GM21528 (cell line): ENCODE data around the gene PARP1.

Experiments used
- ATAC-seq: cut with Tn5 transposase; IDR thresholded peaks from one replicate; pipeline ENCODE4 v1.9.1; 2021; ENCODE audit warnings: mild to moderate bottlenecking, moderate library complexity; ENCODE audit not compliant: unreplicated experiment, low FRiP score

The PARP1 gene

GRCh38 chr1:226408285-226409184, 642 bp upstream of the PARP1 start:
- ATAC-seq = no peak

GRCh38 chr1:226407199-226407496, 745 bp downstream of the PARP1 start:
- no peak for ATAC-seq

- no peak for ATAC-seq
Observed at GRCh38 chr1:226406401-226406881, 1.5 kb downstream of the PARP1 start.

GRCh38 chr1:226405411-226405988, 2.4 kb downstream of the PARP1 start:
- ATAC-seq = no peak

DNA sequence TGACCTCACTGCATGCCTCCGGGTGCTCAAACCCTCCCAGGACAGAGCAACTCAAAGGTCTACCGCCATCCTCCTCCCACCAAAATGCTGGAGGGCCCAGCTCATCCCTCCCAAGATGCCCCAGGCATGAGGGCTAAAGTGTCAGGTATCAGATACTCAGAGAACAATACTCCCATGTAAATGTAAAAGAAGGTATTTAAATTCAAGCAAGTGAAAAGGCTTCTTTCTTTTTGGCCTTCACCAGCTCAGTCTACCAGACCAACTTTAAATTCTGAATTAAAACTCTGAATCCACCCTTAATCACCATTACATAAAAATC, 3.0 kb downstream of the PARP1 start:
- ATAC-seq = no peak

- ATAC-seq = no peak
Observed at GRCh38 chr1:226404063-226404903, 3.6 kb downstream of the PARP1 start.

DNA sequence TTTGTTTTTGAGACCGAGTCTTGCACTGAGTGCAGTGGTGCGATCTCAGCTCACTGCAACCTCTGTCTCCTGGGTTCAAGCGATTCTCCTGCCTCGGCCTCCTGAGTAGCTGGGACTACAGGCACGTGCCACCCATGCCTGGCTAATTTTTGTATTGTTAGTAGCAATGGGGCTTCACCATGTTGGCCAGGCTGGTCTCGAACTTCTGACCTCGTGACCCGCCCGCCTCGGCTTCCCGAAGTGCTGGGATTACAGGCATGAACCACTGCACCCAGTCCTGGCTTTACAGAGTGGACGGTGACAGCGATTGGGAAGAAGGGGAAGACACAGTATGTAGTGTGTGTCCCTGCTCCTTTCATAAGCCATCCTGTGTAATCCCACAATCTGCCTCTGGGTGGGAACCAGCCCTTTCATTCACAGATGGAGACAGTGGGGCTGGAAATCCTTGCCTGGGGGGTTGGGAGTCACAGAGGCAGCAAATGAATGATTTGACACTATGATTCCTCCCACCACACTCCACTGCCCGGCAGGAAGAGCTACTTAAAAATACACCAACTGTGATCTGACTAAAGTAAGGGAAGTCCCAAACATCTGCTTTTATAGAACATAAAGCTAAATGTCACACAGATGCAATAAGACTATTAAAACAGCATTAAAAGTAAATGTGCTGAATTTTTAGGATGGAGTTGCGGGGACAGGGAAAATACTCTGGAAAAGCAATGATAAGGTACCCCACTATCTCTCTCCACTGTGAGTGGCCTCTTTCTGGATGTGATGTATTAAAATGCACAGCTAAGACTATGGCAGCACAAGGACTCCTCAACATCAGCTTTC, 4.5 kb downstream of the PARP1 start:
- ATAC-seq = no peak

DNA sequence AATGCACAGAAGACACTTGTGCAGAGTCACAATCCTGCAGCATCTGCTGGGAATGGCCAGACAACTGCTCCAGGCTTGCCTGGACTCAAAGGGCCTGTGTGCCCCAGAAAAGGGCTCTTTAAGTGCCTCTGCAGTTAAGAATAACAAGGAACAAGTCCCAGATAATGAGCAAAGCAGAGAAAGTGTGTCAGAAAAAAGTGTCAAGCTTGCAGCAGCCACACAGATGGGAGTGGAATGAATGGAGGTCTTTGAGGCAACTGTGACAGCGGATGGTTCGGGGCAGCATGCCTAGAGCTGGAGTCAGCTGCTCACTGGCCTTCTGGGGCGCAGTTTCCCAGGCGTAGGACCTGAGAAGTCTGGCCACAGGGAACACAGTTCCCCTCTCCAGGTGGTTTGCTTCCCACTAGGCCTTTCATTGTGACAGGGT, 5.1 kb downstream of the PARP1 start:
- no peak for ATAC-seq

GRCh38 chr1:226401355-226402303, 6.3 kb downstream of the PARP1 start:
- no peak for ATAC-seq

- no peak for ATAC-seq
Observed at GRCh38 chr1:226400519-226401354, 7.2 kb downstream of the PARP1 start.

- no peak for ATAC-seq
Observed at GRCh38 chr1:226397955-226398636, 9.8 kb downstream of the PARP1 start.

DNA sequence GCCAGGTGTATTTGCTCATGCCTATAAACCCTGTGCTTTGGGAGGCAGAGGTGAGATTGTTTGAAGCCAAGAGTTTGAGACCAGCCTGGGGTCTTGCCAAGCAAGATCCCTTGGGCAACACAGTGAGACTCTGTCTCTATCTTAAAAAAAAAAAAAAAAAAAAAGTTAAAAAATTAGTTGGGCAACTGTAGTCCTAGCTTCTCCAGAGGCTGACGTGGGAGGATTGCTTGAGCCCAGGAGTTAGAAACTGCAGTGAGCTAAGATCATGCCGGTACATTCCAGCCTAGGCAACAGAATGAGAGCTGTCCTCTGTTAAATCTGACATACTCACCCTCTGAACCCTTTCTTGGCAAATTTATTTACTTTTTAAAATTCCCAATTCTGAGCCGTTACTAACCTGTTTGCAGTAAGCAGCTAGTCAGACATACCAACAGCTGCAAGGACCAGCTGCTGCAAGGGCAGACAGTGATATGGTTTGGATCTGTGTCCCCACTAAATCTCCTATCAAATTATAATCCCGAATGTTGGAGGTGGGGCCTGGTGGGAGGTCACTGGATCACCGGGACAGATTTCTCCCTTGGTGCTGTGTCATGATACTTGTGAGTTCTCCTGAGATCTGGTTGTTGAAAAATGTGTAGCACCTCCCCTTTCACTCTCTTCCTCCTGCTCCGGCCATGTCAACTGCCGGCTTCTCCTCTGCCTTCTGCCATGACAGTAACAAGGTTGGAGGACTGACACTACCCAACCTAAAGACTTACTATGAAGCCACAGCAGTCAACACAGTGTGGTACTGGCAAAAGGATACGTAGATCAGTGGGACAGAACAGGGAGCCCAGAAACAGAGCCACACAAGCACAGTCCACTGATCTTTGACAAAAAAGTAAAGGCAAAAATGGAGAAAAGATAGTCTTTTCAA, 10.6 kb downstream of the PARP1 start:
- no peak for ATAC-seq

DNA sequence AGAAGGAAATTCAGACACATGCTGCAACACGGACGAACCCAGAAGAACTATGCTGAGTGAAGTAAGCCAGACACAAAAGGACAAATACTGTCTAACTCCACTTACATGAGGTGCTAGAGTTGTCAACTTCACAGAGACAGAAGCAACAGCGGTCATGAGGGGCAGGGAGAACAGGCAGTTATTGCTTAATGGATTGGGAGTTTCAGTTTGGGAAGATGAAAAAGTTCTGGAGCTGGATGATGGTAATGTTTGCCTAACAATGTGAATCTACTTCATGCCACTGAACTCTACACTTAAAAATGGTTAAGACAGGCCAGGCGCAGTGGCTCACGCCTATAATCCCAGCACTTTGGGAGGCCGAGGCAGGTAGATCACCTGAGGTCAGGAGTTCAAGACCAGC, 12.1 kb downstream of the PARP1 start:
- no peak for ATAC-seq

- ATAC-seq = no peak
Observed at GRCh38 chr1:226394462-226394861, 13.4 kb downstream of the PARP1 start.

DNA sequence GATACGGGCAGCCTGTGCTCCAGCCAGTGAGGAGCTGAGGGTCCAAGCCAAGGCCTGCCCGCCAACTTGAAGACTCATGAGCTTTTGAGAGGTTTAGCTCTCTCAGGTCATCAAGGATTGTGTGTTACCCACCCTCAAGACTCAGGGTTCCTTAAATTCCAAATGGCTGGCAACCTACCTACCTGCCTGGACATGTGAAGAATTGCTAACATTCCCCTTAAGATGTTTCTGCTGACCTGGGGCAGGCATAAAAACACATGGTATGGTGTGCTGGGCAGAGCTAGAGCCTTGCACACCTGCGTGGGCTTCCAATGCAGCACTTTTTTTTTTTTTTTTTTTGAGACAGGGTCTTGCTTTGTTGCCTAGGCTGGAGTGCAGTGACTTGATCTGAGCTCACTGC, 17.2 kb downstream of the PARP1 start:
- no peak for ATAC-seq

- ATAC-seq = no peak
Observed at GRCh38 chr1:226388131-226388530, 19.8 kb downstream of the PARP1 start.

GRCh38 chr1:226384717-226385116, 23.2 kb downstream of the PARP1 start:
- ATAC-seq = no peak
